A549 (cell line): ENCODE data around the gene MYOF. TPM values are rescaled to one million over a fixed set of nuclear protein-coding genes. Genes with fewer than 3 reads are reported as not detected.

Source experiments
- ATAC-seq, 2 experiments: fragments of 200-7000 bp in 1 of 2; fragments of >200 bp in 1 of 2; cut with Nextera tagmentation in 1 of 2; cut with Tn5 transposase in 1 of 2; 3 replicates each; pipeline versions ENCODE4 v1.8.0 to v1.9.1; 2018 to 2020; ENCODE audit warnings: mild to moderate bottlenecking in 1 of 2, moderate library complexity in 1 of 2
- CTCF ChIA-PET: fragments of 300-600 bp; sonication (Branson Sonifier 250); formaldehyde crosslinking; extraction: SDS; loops from one replicate; lab custom pipeline; 2021; ENCODE audit warnings: antibody characterized with exemption, inconsistent platforms; lab: Yijun Ruan, JAX
- POLR2A ChIA-PET: fragments of 350-600 bp; formaldehyde crosslinking; extraction: SDS; loops from one replicate; lab custom pipeline; 2021; ENCODE audit warnings: antibody characterized with exemption, inconsistent platforms; lab: Yijun Ruan, JAX
- DNase-seq, 2 experiments: peaks; one replicate each; pipeline versions ENCODE4 v3.0.0 to v3.0.0-alpha.2; 2011 to 2016; ENCODE audit warnings: low read depth in 1 of 2, low spot score in 1 of 2
- FAIRE-seq: peaks from 2 replicates; lab custom pipeline; 2011; peaks lifted over from hg19 to GRCh38; lab: Jason Lieb, UNC
- H3K27ac ChIP-seq, 2 experiments: fragments of >200 bp; sonication (Bioruptor Twin); formaldehyde crosslinking; 3 replicates each; pipeline ENCODE4 v1.5.1; 2016 to 2017
- H3K4me1 ChIP-seq: fragments of >200 bp; sonication (Bioruptor Twin); formaldehyde crosslinking; 3 replicates; pipeline ENCODE4 v1.6.1; 2016
- H3K4me2 ChIP-seq: fragments of >200 bp; sonication (Bioruptor Twin); formaldehyde crosslinking; 3 replicates; pipeline ENCODE4 v1.6.1; 2016
- H3K4me3 ChIP-seq: fragments of >200 bp; sonication (Bioruptor Twin); formaldehyde crosslinking; 3 replicates; pipeline ENCODE4 v1.5.1; 2016
- H3K9me3 ChIP-seq: fragments of >200 bp; sonication (Bioruptor Twin); formaldehyde crosslinking; 3 replicates; pipeline ENCODE4 v1.6.1; 2016
- EHF ChIP-seq: fragments of 250-450 bp; sonication (Bioruptor Pico); IDR thresholded peaks from 2 replicates; pipeline ENCODE4 v1.5.0; 2020; ENCODE audit warnings: mild to moderate bottlenecking
- GATA3 ChIP-seq: IDR thresholded peaks from 2 replicates; pipeline ENCODE4 v1.6.1; 2012; ENCODE audit warnings: borderline replicate concordance
- HOXA7 ChIP-seq: fragments of 250-450 bp; sonication (Bioruptor Pico); IDR thresholded peaks from 2 replicates; pipeline ENCODE4 v1.5.0; 2020; ENCODE audit warnings: mild to moderate bottlenecking, moderate library complexity
- HOXB13 ChIP-seq: fragments of 250-450 bp; sonication (Bioruptor Pico); IDR thresholded peaks from 2 replicates; pipeline ENCODE4 v1.5.0; 2020; ENCODE audit warnings: low read depth, mild to moderate bottlenecking, moderate library complexity
- JUN ChIP-seq, 2 experiments: fragments of >200 bp; sonication (Bioruptor Twin); formaldehyde crosslinking; IDR thresholded peaks; 2 replicates in 1 of 2; 3 replicates in 1 of 2; pipeline ENCODE4 v1.6.1; 2016 to 2017
- JUNB ChIP-seq: fragments of >200 bp; sonication (Bioruptor Twin); formaldehyde crosslinking; IDR thresholded peaks from 2 replicates; pipeline ENCODE4 v1.6.1; 2016
- MYC ChIP-seq: IDR thresholded peaks from 2 replicates; pipeline ENCODE4 v1.6.1; 2012; ENCODE audit warnings: mild to moderate bottlenecking, inconsistent platforms, low read length, improper control_type of control experiment, borderline replicate concordance
- NFE2L2 ChIP-seq: fragments of 150-350 bp; conservative IDR thresholded peaks from 2 replicates; pipeline ENCODE4 v1.6.1; 2014; ENCODE audit warnings: low read length
- NPAS2 ChIP-seq: fragments of 250-450 bp; sonication (Bioruptor Pico); IDR thresholded peaks from 2 replicates; pipeline ENCODE4 v1.8.0; 2022; ENCODE audit warnings: mild to moderate bottlenecking, moderate library complexity, borderline replicate concordance
- NR3C1 ChIP-seq: fragments of >200 bp; sonication (Bioruptor Twin); formaldehyde crosslinking; IDR thresholded peaks from 3 replicates; pipeline ENCODE4 v1.6.1; 2017
- PHF8 ChIP-seq: fragments of 200-600 bp; sonication (generic); IDR thresholded peaks from 2 replicates; pipeline ENCODE4 v1.6.1; 2016; ENCODE audit warnings: low read depth, mild to moderate bottlenecking, antibody characterized with exemption, moderate library complexity, borderline replicate concordance
- RFX5 ChIP-seq: fragments of 450-650 bp; IDR thresholded peaks from 2 replicates; pipeline ENCODE4 v1.7.1; 2014; ENCODE audit warnings: antibody characterized with exemption, mild to moderate bottlenecking, moderate library complexity
- TP53 ChIP-seq: fragments of 250-450 bp; sonication (Bioruptor Pico); IDR thresholded peaks from 2 replicates; pipeline ENCODE4 v1.5.0; 2021; ENCODE audit warnings: mild to moderate bottlenecking, moderate library complexity
- ZC3H11A ChIP-seq: fragments of 450-650 bp; IDR thresholded peaks from 2 replicates; pipeline ENCODE4 v1.6.1; 2014; ENCODE audit warnings: antibody characterized with exemption, mild to moderate bottlenecking
- WGBS: methylation state at CpG from one replicate; pipeline ENCODE4 v1.1.6; 2017; ENCODE audit errors: missing lambda C conversion rate; 5-methylcytosine and 5-hydroxymethylcytosine counted together
- polyA plus RNA-seq, 4 experiments: library from polyadenylated mRNA; depleted of rRNA in 3 of 4; stranded (reverse); fragments of >200 nt; fragmentation: RNase III in 1 of 4; extraction: RNeasy Plus Mini Kit Qiagen cat#74134 plus additional on column Dnase treatment in 1 of 4; gene quantifications; 2 replicates in 3 of 4; 3 replicates in 1 of 4; pipeline ENCODE4 v1.2.3, GENCODE V29; 2011 to 2017
- TF ChIP-seq, protein P1 (sequence below): fragments of >200 bp; sonication (Bioruptor Twin); formaldehyde crosslinking; IDR thresholded peaks from 2 replicates; pipeline ENCODE4 v1.6.1; 2016
- TF ChIP-seq, protein P2 (sequence below): fragments of 200-600 bp; sonication (generic); IDR thresholded peaks from 2 replicates; pipeline ENCODE4 v1.6.1; 2016; ENCODE audit warnings: antibody characterized with exemption, mild to moderate bottlenecking, moderate library complexity
- TF ChIP-seq, protein P3 (sequence below): fragments of 450-650 bp; IDR thresholded peaks from 2 replicates; pipeline ENCODE4 v1.6.1; 2014; ENCODE audit warnings: antibody characterized with exemption
- TF ChIP-seq, protein P4 (sequence below): fragments of >200 bp; sonication (Bioruptor Twin); formaldehyde crosslinking; IDR thresholded peaks from 3 replicates; pipeline ENCODE4 v1.5.1; 2016
- TF ChIP-seq, protein P5 (sequence below): IDR thresholded peaks from 2 replicates; pipeline ENCODE4 v1.6.1; 2012
- TF ChIP-seq, protein P6 (sequence below): fragments of 250-450 bp; sonication (Bioruptor Pico); IDR thresholded peaks from 2 replicates; pipeline ENCODE4 v1.5.0; 2021; ENCODE audit warnings: mild to moderate bottlenecking, moderate library complexity, borderline replicate concordance

Gene MYOF
- polyA plus RNA-seq, 2 of the 4 experiments (the other 2 are of a cell fraction) = 190 to 265 TPM

DNA sequence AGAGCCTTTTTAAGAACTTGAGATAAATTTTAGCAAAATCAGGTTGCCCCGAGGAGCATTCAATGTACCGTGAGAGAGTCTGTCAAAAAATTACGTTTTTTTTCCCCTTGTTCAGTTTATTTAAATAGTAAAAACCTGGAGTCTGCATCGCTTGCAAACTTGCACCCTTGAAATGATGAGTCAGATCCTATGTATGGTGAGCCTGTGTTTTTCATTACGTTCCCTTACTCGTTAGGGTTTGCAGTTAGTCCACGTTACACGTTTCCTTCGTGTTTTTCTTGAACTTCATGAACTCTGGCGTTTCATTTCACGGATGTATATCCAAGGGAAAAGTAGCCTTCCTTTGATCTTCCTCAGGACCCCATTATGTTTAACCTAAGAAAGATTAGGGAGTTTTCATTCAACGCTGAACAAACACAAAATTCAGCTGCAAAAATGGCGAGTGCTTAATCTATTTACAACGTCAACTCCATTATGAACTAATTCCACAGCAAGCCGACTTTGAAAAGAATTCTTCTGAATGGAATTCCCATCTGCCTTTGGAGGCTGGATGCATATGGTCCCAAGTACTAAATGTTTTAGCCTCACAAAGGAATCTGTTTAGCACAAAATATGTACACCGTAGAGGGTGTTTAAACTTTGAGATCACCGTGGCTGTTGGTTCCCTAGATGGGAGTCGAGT lies 182.4 kb downstream of the MYOF start:
- no peak for TF ChIP-seq NFE2L2
- FAIRE-seq = no peak
- no peak overlapping the region for H3K4me3 ChIP-seq
- H3K4me2 ChIP-seq = no peak overlapping the region
- peaks cover 3% of the 10 kb centered on the region; the same call in 1 of the 3 replicates for H3K4me1 ChIP-seq
- WGBS = 89% methylated on average over 18 of the region's 18 CpGs
- ChIA-PET POLR2A (no interaction called here), CTCF (interaction anchor here (1.1 to 1.4 kb wide), 3 partner anchors 53 to 183 kb away, joined by 3 to 4 read pairs (median 4); no protein-coding TSS in a partner anchor)
- no peak for DNase-seq
- no peak overlapping the region for H3K27ac ChIP-seq
- no peaks in the 10 kb centered on the region for H3K9me3 ChIP-seq
- no peak for ATAC-seq

DNA sequence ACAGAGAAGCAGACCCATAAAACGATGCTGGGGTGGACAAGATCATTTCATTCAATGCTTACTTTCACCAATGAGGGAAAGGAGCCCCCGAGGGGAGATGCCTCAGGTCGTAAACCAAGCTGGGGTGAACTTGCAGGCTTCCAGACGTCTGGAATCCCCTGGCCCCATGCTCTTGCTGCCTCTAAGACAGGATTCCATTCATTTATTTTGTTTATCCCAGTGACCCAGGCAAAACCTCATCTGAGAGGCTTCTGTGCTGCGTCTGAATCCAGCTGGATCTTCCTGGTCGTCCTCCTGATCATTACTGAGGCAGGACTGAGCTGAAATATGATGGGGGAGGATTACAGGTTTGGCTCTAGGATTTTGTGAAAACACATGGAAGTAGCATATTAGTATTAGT lies 182.9 kb downstream of the MYOF start:
- CTCF ChIA-PET = interaction anchor here (1.0 to 1.4 kb wide), 3 partner anchors 54 to 414 kb away, joined by 3 to 4 read pairs (median 4); no protein-coding TSS in a partner anchor
- POLR2A ChIA-PET = no interaction called here
- Histone ChIP-seq H3K27ac (no peak overlapping the region), H3K4me2 (no peak overlapping the region), H3K4me1 (peaks cover 5% of the 10 kb centered on the region; the same call in 2 of the 3 replicates)
- no peak for ATAC-seq
- 68% methylated on average over 6 of the region's 6 CpGs for WGBS
- no peak for FAIRE-seq
- no peak for TF ChIP-seq RFX5
- TF ChIP-seq EHF (CRISPR knock-in tag) = no peak
- TF ChIP-seq MYC = no peak
- no peak for TF ChIP-seq TP53 (CRISPR knock-in tag)
- no peak for TF ChIP-seq NR3C1
- TF ChIP-seq, protein P1, sequence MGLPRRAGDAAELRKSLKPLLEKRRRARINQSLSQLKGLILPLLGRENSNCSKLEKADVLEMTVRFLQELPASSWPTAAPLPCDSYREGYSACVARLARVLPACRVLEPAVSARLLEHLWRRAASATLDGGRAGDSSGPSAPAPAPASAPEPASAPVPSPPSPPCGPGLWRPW = no peak
- TF ChIP-seq, protein P2, sequence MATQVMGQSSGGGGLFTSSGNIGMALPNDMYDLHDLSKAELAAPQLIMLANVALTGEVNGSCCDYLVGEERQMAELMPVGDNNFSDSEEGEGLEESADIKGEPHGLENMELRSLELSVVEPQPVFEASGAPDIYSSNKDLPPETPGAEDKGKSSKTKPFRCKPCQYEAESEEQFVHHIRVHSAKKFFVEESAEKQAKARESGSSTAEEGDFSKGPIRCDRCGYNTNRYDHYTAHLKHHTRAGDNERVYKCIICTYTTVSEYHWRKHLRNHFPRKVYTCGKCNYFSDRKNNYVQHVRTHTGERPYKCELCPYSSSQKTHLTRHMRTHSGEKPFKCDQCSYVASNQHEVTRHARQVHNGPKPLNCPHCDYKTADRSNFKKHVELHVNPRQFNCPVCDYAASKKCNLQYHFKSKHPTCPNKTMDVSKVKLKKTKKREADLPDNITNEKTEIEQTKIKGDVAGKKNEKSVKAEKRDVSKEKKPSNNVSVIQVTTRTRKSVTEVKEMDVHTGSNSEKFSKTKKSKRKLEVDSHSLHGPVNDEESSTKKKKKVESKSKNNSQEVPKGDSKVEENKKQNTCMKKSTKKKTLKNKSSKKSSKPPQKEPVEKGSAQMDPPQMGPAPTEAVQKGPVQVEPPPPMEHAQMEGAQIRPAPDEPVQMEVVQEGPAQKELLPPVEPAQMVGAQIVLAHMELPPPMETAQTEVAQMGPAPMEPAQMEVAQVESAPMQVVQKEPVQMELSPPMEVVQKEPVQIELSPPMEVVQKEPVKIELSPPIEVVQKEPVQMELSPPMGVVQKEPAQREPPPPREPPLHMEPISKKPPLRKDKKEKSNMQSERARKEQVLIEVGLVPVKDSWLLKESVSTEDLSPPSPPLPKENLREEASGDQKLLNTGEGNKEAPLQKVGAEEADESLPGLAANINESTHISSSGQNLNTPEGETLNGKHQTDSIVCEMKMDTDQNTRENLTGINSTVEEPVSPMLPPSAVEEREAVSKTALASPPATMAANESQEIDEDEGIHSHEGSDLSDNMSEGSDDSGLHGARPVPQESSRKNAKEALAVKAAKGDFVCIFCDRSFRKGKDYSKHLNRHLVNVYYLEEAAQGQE = no peak
- no peak for TF ChIP-seq NPAS2
- TF ChIP-seq ZC3H11A = no peak
- TF ChIP-seq GATA3 = no peak
- TF ChIP-seq HOXB13 (CRISPR knock-in tag) = no peak
- TF ChIP-seq, protein P3, sequence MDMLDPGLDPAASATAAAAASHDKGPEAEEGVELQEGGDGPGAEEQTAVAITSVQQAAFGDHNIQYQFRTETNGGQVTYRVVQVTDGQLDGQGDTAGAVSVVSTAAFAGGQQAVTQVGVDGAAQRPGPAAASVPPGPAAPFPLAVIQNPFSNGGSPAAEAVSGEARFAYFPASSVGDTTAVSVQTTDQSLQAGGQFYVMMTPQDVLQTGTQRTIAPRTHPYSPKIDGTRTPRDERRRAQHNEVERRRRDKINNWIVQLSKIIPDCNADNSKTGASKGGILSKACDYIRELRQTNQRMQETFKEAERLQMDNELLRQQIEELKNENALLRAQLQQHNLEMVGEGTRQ = no peak
- TF ChIP-seq, all 56 proteins: peak for 0
- H3K4me3 ChIP-seq = no peak overlapping the region
- no peak for DNase-seq
- no peaks in the 10 kb centered on the region for H3K9me3 ChIP-seq

DNA sequence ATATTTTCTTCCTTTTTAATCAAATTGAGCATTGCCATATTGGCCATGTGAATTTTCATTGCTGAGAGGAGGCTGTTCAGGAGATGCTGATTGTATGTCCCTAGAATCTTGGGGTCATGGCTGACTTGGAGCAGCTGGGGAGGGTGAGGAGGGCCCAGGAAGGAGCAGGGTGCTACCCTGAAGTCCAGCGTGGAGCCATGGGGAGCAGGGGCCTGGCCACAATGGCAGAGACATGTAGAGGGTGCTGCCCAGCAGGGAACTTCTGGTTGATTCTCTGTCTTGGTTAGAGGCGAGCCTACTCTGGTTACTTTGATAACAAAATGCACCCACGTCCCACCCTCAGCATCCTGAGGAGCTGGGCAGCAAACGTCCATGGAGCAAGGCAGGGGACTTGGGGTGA lies 186.0 kb downstream of the MYOF start:
- no peak for TF ChIP-seq RFX5
- TF ChIP-seq, protein P4, sequence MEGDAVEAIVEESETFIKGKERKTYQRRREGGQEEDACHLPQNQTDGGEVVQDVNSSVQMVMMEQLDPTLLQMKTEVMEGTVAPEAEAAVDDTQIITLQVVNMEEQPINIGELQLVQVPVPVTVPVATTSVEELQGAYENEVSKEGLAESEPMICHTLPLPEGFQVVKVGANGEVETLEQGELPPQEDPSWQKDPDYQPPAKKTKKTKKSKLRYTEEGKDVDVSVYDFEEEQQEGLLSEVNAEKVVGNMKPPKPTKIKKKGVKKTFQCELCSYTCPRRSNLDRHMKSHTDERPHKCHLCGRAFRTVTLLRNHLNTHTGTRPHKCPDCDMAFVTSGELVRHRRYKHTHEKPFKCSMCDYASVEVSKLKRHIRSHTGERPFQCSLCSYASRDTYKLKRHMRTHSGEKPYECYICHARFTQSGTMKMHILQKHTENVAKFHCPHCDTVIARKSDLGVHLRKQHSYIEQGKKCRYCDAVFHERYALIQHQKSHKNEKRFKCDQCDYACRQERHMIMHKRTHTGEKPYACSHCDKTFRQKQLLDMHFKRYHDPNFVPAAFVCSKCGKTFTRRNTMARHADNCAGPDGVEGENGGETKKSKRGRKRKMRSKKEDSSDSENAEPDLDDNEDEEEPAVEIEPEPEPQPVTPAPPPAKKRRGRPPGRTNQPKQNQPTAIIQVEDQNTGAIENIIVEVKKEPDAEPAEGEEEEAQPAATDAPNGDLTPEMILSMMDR = no peak
- no peak for TF ChIP-seq HOXA7 (CRISPR knock-in tag)
- TF ChIP-seq, protein P5, sequence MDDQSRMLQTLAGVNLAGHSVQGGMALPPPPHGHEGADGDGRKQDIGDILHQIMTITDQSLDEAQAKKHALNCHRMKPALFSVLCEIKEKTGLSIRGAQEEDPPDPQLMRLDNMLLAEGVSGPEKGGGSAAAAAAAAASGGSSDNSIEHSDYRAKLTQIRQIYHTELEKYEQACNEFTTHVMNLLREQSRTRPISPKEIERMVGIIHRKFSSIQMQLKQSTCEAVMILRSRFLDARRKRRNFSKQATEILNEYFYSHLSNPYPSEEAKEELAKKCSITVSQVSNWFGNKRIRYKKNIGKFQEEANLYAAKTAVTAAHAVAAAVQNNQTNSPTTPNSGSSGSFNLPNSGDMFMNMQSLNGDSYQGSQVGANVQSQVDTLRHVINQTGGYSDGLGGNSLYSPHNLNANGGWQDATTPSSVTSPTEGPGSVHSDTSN = no peak
- TF ChIP-seq JUNB = no peak
- TF ChIP-seq, protein P6, sequence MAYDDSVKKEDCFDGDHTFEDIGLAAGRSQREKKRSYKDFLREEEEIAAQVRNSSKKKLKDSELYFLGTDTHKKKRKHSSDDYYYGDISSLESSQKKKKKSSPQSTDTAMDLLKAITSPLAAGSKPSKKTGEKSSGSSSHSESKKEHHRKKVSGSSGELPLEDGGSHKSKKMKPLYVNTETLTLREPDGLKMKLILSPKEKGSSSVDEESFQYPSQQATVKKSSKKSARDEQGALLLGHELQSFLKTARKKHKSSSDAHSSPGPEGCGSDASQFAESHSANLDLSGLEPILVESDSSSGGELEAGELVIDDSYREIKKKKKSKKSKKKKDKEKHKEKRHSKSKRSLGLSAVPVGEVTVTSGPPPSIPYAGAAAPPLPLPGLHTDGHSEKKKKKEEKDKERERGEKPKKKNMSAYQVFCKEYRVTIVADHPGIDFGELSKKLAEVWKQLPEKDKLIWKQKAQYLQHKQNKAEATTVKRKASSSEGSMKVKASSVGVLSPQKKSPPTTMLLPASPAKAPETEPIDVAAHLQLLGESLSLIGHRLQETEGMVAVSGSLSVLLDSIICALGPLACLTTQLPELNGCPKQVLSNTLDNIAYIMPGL = no peak
- TF ChIP-seq HOXB13 (CRISPR knock-in tag) = no peak
- TF ChIP-seq GATA3 = no peak
- no peak for TF ChIP-seq MYC
- no peak for TF ChIP-seq PHF8
- no peak for TF ChIP-seq TP53 (CRISPR knock-in tag)
- TF ChIP-seq JUN (IDR thresholded peaks at IDR 0.05) = no peak
- peaks cover 14% of the 10 kb centered on the region for H3K4me1 ChIP-seq
- CTCF ChIA-PET = interaction anchor here (0.6 to 1.6 kb wide), 5 partner anchors 10 to 216 kb away, joined by 3 to 7 read pairs (median 4); no protein-coding TSS in a partner anchor
- no peaks in the 10 kb centered on the region for H3K9me3 ChIP-seq
- POLR2A ChIA-PET = no interaction called here
- no peak for DNase-seq
- H3K4me3 ChIP-seq = no peak overlapping the region
- ATAC-seq = peak in 1 of 2 experiments; percentile 58; a peak in 2 of 6 replicates
- H3K27ac ChIP-seq = no peak overlapping the region
- FAIRE-seq = no peak
- no peak overlapping the region for H3K4me2 ChIP-seq
- WGBS = 66% methylated on average over 3 of the region's 4 CpGs
